Gastrocnemius medialis (tissue), 4 donors: Measurements from ENCODE around the gene WDR5.

Experiments used
- CTCF ChIP-seq, 5 experiments: fragments of 450-650 bp in 3 of 5; fragments of 200-600 bp in 2 of 5; sonication (generic) in 2 of 5; IDR thresholded peaks in 4 of 5; conservative IDR thresholded peaks in 1 of 5; 1 replicate in 4 of 5; 2 replicates in 1 of 5; pipeline ENCODE4 v1.5.1; 2016 to 2019; ENCODE audit warnings: antibody characterized with exemption in 5 of 5, mild to moderate bottlenecking in 3 of 5, moderate library complexity in 3 of 5
- POLR2A ChIP-seq, 2 donors: fragments of 450-650 bp; IDR thresholded peaks; one replicate each; pipeline ENCODE4 v1.6.1; 2017; ENCODE audit warnings: antibody characterized with exemption in 2 of 2, mild to moderate bottlenecking in 2 of 2, moderate library complexity in 2 of 2

- no peak for TF ChIP-seq CTCF (IDR thresholded peaks at IDR 0.05 in 4 of 5, conservative IDR thresholded peaks at IDR 0.05 in 1 of 5)
- no peak for TF ChIP-seq POLR2A (IDR thresholded peaks at IDR 0.05)
These were observed 10.3 kb upstream of the WDR5 start for GRCh38 chr9:134125413-134126095.
